Retinal pigment epithelial cell (primary cell): ENCODE results near the gene ZCCHC7.
"Not testable (repeated sequence)": the region's sequence is repeated elsewhere in the genome, so short reads cannot be mapped to it uniquely, and the experiment has no call there.

Experiments used
- DNase-seq: peaks from one replicate; pipeline ENCODE4 v3.0.0-alpha.2; 2010; ENCODE audit warnings: low read depth
- H3K4me3 ChIP-seq: 2 replicates; pipeline ENCODE4 v1.5.1; 2011; ENCODE audit warnings: mild to moderate bottlenecking, low read length, control low read depth, moderate library complexity
- TF ChIP-seq, protein P1 (sequence below): conservative IDR thresholded peaks from 2 replicates; pipeline ENCODE4 v1.5.1; 2011; ENCODE audit warnings: low read depth, low read length, control low read depth, inconsistent platforms

Gene ZCCHC7

DNA sequence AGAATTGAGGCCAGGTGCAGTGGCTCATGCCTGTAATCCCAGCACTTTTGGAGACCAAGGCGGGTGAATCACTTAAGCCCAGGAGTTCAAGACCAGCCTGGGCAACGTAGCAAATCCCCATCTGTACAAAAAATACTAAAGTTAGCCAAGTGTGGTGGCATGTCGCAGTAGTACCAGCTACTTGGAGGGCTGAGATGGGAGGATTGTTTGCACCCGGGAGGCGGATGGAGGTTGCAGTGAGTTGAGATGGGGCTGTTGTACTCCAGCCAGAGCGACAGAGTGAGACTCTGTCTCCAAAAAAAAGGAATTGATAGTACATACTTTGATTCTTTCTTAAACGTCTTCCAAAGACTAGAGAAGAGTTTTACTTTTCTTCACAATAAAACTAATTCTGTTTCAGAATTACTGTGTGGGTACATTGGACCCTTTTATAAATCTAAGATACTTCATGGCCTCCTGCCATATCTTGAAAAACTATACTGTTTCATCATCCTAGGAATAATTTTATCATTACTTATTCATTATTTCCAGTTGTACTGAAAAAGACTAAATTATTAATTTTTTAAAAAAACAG is 170.1 kb downstream of the ZCCHC7 start:
- H3K4me3 ChIP-seq, result no peak overlapping the region
- TF ChIP-seq, protein P1, sequence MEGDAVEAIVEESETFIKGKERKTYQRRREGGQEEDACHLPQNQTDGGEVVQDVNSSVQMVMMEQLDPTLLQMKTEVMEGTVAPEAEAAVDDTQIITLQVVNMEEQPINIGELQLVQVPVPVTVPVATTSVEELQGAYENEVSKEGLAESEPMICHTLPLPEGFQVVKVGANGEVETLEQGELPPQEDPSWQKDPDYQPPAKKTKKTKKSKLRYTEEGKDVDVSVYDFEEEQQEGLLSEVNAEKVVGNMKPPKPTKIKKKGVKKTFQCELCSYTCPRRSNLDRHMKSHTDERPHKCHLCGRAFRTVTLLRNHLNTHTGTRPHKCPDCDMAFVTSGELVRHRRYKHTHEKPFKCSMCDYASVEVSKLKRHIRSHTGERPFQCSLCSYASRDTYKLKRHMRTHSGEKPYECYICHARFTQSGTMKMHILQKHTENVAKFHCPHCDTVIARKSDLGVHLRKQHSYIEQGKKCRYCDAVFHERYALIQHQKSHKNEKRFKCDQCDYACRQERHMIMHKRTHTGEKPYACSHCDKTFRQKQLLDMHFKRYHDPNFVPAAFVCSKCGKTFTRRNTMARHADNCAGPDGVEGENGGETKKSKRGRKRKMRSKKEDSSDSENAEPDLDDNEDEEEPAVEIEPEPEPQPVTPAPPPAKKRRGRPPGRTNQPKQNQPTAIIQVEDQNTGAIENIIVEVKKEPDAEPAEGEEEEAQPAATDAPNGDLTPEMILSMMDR, result no peak
- no peak for DNase-seq

DNA sequence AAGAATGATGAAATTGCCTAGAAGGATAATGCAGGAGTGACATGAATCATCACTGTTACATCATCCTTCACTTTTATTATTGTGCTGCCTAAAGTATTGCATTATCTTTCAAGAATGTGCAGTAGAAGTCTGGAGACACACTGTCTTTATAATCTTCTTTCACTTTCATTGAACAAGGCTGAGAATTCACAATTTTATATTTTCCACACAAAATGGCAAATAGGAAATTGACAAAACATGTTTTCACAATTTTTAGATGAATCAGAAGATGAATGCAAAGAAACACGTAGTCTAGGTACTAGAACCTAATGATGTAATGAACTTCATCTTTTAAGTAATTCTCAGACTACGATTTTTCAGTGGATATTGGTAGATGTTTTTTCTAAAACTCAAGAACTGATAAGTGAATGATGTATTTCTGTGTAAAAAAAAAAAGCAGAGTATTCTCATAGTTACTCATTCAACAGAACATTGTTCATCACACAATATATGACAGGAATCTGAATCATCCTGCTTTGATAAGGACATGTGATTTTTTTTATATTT is 170.6 kb downstream of the ZCCHC7 start:
- no peak for DNase-seq
- no peak overlapping the region for H3K4me3 ChIP-seq
- TF ChIP-seq, protein P1, result no peak

DNA sequence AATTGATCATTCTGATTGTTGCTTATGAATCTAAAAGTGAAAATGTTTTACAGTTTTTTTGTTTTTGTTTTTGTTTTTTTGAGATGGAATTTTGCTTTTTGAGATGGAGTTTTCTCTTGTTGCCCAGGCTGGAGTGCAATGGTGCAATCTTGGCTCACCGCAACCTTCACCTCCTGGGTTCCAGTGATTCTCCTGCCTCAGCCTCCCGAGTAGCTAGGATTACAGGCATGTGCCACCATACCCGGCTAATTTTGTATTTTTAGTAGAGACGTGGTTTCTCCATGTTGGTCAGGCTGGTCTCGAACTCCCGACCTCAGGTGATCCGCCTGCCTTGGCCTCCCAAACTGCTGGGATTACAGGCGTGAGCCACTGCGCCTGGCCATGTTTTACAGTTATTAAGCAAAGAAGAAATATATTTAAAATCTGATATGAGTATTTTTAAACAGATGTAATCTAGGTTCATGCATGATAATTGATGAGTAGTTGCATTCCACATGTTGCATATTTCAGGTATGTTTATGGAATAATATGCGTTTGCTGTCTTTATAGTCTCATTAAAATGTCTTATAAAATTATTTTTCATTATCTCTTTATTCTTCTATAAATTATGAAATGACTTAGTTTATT is 171.4 kb downstream of the ZCCHC7 start:
- H3K4me3 ChIP-seq, result not testable (repeated sequence)

DNA sequence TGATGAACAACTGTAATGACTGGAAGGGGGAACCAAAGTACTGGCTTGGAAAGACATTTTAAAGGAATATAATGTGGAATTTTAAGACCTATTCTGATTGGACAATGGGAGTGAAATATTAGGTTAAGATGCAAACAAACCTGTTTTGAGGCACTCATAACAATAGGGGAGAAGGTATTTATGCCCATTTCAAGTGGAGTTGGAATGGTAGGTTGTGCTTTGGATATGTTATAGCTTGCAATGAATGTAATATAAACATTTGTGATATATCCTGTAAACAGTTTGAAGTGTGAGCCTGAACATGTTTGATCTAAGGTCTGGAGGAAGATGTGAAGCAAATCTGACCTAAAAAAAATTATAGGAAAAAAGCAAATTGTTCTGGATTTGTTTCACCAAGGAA is 172.5 kb downstream of the ZCCHC7 start:
- TF ChIP-seq, protein P1, result no peak
- no peak for DNase-seq
- no peak overlapping the region for H3K4me3 ChIP-seq

More for the DNA sequence above, 171.4 kb downstream of the ZCCHC7 start:
- not testable (repeated sequence) for DNase-seq

DNA sequence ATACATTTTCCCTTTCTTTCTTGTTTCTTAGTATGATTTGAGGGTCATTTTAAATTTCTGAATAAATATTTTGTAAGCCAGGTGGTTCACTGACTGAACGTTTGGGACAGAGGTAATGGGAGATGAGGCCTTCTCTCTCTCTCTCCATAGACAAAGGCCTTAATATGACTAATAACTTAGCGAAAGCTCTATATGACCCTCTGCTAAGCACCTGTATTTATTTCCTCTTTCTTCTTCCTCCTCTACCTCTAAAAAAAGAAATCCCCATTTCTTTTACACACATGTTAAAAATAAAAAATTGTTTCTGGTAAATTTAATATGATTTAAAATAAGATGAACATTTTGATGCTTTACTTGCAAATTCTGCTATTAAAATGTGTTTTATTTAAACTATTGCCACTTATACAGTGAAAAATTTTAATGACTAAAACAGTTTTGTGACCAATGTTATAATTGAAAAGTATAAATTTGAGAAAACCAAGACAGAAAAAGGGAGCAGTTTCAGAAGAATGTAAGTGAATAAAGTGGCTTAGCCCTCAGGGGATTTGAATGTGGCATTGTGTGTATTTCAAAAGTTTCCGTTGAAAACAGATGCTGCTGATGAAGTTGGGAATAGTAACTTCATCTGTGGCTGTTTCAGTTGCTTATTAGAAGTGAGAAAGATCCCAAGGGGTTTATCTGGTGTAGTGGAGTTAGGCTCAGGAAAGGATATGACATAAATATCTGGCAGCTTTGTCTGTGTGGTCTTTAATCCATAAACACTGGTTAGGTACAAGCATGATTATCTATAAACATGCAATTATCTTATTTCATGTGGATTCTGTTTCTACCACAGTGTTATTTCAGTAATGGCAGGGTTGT is 173.5 kb downstream of the ZCCHC7 start:
- TF ChIP-seq, protein P1, result no peak
- H3K4me3 ChIP-seq, result no peak overlapping the region
- DNase-seq, result no peak

DNA sequence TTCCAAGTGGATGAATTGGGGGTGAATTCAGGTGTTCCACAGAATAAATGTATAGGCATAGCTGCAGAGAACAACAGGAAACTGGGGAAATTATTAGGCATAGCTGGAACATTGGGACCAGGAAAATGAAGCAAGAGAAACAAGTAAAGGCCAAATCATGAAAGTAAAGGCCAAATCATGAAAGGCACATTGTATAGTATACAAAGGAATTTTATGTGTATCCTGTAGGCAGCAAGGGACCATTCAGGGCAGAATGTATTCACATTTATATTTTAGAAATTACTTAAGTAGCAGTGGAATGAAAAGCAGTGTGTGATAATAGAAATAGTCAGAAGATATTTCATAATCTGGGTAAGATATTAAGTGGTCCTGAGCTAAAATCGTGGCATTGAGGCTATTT is 174.8 kb downstream of the ZCCHC7 start:
- TF ChIP-seq, protein P1, result no peak
- no peak for DNase-seq
- no peak overlapping the region for H3K4me3 ChIP-seq

DNA sequence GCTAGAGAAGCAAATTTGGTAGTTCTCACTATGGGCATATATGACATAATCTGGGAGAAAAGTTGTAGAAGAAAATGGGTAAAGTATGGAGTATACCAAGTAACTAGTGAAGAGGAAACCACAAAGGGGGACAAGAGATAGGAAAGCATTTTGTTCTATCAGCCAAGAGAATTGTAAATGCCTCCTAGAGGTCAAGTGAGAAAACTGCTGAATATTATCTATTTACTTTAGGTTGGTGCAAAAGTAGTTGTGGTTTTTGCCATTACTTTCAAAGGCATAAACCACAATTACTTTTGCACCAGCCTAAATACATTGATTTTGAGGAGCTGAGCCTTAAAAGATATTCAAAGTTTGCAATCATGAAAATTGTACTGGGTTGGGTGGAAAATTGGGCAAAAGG is 175.4 kb downstream of the ZCCHC7 start:
- TF ChIP-seq, protein P1, result peak; percentile 26
- H3K4me3 ChIP-seq, result no peak overlapping the region
- no peak for DNase-seq
